Cerebellar nuclear complex (tissue), 1 donor: Measurements from ENCODE around the gene DLX4.

ENCODE experiments used
- DNase-seq, 2 experiments: peaks; one replicate each; lab custom pipeline; 2025; lab: John Stamatoyannopoulos, UW

The DLX4 gene

GRCh38 chr17:49946964-49947584, 21.9 kb upstream of the DLX4 start:
- no peak for DNase-seq

- no peak for DNase-seq
Observed at GRCh38 chr17:49949634-49950033, 19.4 kb upstream of the DLX4 start.

- no peak for DNase-seq
Observed at GRCh38 chr17:49951362-49952082, 17.5 kb upstream of the DLX4 start.

GRCh38 chr17:49952209-49952911, 16.6 kb upstream of the DLX4 start:
- DNase-seq = no peak

- no peak for DNase-seq
Observed at GRCh38 chr17:49952912-49953497, 16.0 kb upstream of the DLX4 start.

GRCh38 chr17:49955157-49955556, 13.8 kb upstream of the DLX4 start:
- no peak for DNase-seq

- DNase-seq = no peak
Observed at GRCh38 chr17:49956780-49957179, 12.2 kb upstream of the DLX4 start.

GRCh38 chr17:49957350-49957749, 11.6 kb upstream of the DLX4 start:
- DNase-seq = no peak

- DNase-seq = no peak
Observed at GRCh38 chr17:49958723-49959122, 10.3 kb upstream of the DLX4 start.

GRCh38 chr17:49959183-49959935, 9.6 kb upstream of the DLX4 start:
- no peak for DNase-seq

GRCh38 chr17:49962599-49963308, 6.2 kb upstream of the DLX4 start:
- DNase-seq = no peak

GRCh38 chr17:49963309-49963625, 5.7 kb upstream of the DLX4 start:
- no peak for DNase-seq

GRCh38 chr17:49963626-49964302, 5.2 kb upstream of the DLX4 start:
- no peak for DNase-seq

- DNase-seq = no peak
Observed at GRCh38 chr17:49964303-49964768, 4.7 kb upstream of the DLX4 start.

GRCh38 chr17:49964769-49965523, 4.0 kb upstream of the DLX4 start:
- no peak for DNase-seq

- DNase-seq = no peak
Observed at GRCh38 chr17:49965524-49965909, 3.5 kb upstream of the DLX4 start.

GRCh38 chr17:49966767-49967166, 2.2 kb upstream of the DLX4 start:
- DNase-seq = no peak

- no peak for DNase-seq
Observed at GRCh38 chr17:49967205-49967604, 1.8 kb upstream of the DLX4 start.

GRCh38 chr17:49967621-49968404, 1.2 kb upstream of the DLX4 start:
- no peak for DNase-seq
